Measurements from ENCODE around the gene CHMP2B. TPM values are rescaled to one million over a fixed set of nuclear protein-coding genes. Genes with fewer than 3 reads are reported as not detected.
"Not testable (repeated sequence)": the region's sequence is repeated elsewhere in the genome, so short reads cannot be mapped to it uniquely, and the experiment has no call there.

Gene CHMP2B
- total RNA-seq, 1 donor from 2014 or later = 36.0 TPM

- Mint-ChIP-seq H3K36me3 (ENCODE audit: low read depth) (no peaks in the 10 kb centered on the region), H3K27ac (ENCODE audit: unreplicated experiment) (no peak overlapping the region), H3K4me1 (ENCODE audit: low read depth) (no peaks in the 10 kb centered on the region), H3K9me3 (ENCODE audit: low read depth) (peaks cover 12% of the 10 kb centered on the region), H3K4me3 (ENCODE audit: unreplicated experiment) (no peak overlapping the region), H3K27me3 (ENCODE audit: low read depth) (peaks cover 25% of the 10 kb centered on the region)
- TF ChIP-seq CTCF (IDR thresholded peaks at IDR 0.05) = no peak
- no peak for DNase-seq (ENCODE audit: low spot score)
Measured at GRCh38 chr3:87288446-87288845, 61.3 kb downstream of the CHMP2B start.

- Mint-ChIP-seq H3K27me3 (ENCODE audit: low read depth) (peaks cover 32% of the 10 kb centered on the region), H3K4me1 (ENCODE audit: low read depth) (no peaks in the 10 kb centered on the region), H3K4me3 (ENCODE audit: unreplicated experiment) (no peak overlapping the region), H3K9me3 (ENCODE audit: low read depth) (no peaks in the 10 kb centered on the region), H3K36me3 (ENCODE audit: low read depth) (no peaks in the 10 kb centered on the region), H3K27ac (ENCODE audit: unreplicated experiment) (no peak overlapping the region)
- no peak for DNase-seq (ENCODE audit: low spot score)
- TF ChIP-seq CTCF (IDR thresholded peaks at IDR 0.05) = peak; percentile 95
Measured at GRCh38 chr3:87298111-87298718, 71.1 kb downstream of the CHMP2B start.

GRCh38 chr3:87305031-87305430 is 77.9 kb downstream of the CHMP2B start:
- not testable (repeated sequence) for H3K4me1 Mint-ChIP-seq (ENCODE audit: low read depth); H3K9me3 Mint-ChIP-seq (ENCODE audit: low read depth); H3K4me3 Mint-ChIP-seq (ENCODE audit: unreplicated experiment)

More at GRCh38 chr3:87305031-87305430, 77.9 kb downstream of the CHMP2B start:
- H3K27me3 Mint-ChIP-seq (ENCODE audit: low read depth) = peaks cover 33% of the 10 kb centered on the region
- not testable (repeated sequence) for DNase-seq (ENCODE audit: low spot score); H3K27ac Mint-ChIP-seq (ENCODE audit: unreplicated experiment); H3K36me3 Mint-ChIP-seq (ENCODE audit: low read depth)

Small RNA genes lying within 50 kb of the gene (microRNA-seq; reads per million reads assigned to microRNA genes)
- gene MIR4795 (ENCODE audit: borderline number of aligned reads) = not detected

Other genes starting within 250 kb of the CHMP2B start
- 170 to 405 TPM (median 177 TPM) in 3 replicates for gene VGLL3, start 236.2 kb upstream of the CHMP2B start, total RNA-seq
- gene POU1F1, start 49.3 kb downstream of the CHMP2B start, total RNA-seq = not detected in 3 replicates